ENCODE data around the gene PTPRS.

PTPRS gene

DNA sequence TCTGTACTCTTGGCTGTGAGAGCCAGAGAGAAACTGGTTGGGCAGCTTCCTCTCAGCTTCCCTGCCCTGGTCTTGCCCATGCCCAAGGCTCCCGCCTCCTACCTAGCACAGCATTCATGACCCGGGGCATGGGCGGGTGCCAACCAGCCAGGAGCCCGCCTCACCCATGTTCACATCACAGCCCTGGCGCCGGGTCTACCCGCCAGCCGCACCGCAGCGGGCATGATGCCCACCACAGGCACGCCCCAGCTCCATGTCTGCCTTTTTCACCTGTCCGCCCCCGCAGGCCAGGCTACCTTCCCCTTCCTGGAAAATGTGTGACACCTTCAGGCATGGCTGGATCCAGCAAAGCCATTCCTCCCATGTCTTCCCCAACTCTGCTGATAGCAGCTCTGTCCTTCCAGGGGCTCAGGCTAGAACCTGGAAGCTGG, 42.1 kb downstream of the PTPRS start:
- Histone ChIP-seq H3K4me1 (ENCODE audit: insufficient read depth, insufficient read length) (peaks cover 18% of the 10 kb centered on the region), H3K27me3 (ENCODE audit: insufficient read depth, insufficient read length) (no peaks in the 10 kb centered on the region), H3K36me3 (ENCODE audit: insufficient read depth, insufficient read length, low read length) (peaks cover 8% of the 10 kb centered on the region), H3K9me3 (ENCODE audit: insufficient read depth, low read length) (no peaks in the 10 kb centered on the region), H3K4me3 (ENCODE audit: insufficient read length, low read depth) (no peak overlapping the region), H3K9ac (ENCODE audit: insufficient read length, low read depth) (no peak overlapping the region)
- DNase-seq (ENCODE audit: low read depth, low spot score), result no peak
- TF ChIP-seq SUZ12 (IDR thresholded peaks at IDR 0.05; ENCODE audit: extremely low read depth, insufficient read depth, insufficient read length) (no peak), ZNF274 (IDR thresholded peaks at IDR 0.05; ENCODE audit: low read depth, low read length) (no peak), YY1 (IDR thresholded peaks at IDR 0.05; ENCODE audit: insufficient read depth, insufficient read length) (no peak)

DNA sequence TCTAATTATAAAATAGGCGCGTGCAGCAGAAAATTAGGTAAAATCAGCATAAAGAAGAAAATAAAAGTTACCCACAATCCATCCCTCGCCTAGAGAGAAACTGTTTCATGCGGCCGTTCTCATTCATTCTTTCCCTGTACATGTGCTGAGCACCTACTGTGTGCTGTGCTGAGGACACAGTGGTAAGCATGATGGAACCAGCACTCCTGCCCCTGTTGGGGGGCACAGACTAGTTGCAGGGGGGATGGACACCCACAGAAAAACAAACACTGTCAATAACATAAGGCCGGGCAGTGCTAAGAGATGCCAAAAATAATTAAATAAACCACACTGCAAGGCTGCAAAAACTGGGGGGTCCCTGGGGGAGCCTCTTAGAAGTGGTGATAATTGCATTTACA, 43.3 kb downstream of the PTPRS start:
- H3K9ac ChIP-seq (ENCODE audit: insufficient read length, low read depth), result no peak overlapping the region
- H3K27me3 ChIP-seq (ENCODE audit: insufficient read depth, insufficient read length), result no peaks in the 10 kb centered on the region
- TF ChIP-seq SUZ12 (IDR thresholded peaks at IDR 0.05; ENCODE audit: extremely low read depth, insufficient read depth, insufficient read length) (no peak), ZNF274 (IDR thresholded peaks at IDR 0.05; ENCODE audit: low read depth, low read length) (no peak), YY1 (IDR thresholded peaks at IDR 0.05; ENCODE audit: insufficient read depth, insufficient read length) (no peak)

DNA sequence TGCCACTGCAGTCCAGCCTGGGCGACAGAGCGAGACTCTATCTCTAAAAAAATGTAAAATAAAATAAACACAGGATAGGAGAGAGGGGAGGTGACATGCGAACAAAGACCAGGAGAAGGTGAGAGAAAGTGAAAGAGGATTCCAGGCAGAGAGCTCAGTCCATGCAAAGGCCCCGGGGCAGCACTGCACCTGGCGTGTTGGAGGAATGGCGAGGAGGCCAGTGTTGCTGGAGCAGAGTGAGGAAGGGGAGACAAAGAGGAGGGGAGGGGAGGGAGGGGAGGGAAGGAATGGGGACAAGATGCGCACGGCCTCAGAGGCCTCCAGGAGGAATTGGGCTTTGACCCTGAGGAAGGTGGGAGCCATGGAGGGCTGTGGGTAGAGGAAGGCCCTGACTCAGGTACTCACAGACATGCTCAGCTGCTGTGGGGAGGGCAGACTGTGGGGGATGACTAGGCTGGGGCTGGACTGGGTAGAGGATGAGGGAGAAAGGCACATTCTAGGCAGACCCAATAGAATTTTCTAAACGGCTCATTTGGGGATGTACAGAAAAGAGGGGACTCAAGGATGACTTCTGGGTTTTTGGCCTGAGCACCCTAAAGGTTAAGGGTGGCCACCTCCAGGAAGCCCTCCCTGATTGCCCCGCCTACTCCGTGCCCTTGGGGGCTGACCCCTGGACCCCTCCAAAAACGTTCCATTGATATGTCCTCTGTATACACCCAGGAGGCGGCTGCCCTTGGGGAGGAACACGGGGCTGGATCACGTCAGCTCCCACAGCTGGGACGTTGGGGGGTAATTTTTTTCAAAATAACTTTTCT, 43.9 kb downstream of the PTPRS start:
- H3K9me3 ChIP-seq (ENCODE audit: insufficient read depth, low read length), result no peaks in the 10 kb centered on the region
- no peaks in the 10 kb centered on the region for H3K27me3 ChIP-seq (ENCODE audit: insufficient read depth, insufficient read length)
- no peak overlapping the region for H3K9ac ChIP-seq (ENCODE audit: insufficient read length, low read depth)
- no peak for DNase-seq (ENCODE audit: low read depth, low spot score)
- peaks cover 5% of the 10 kb centered on the region for H3K36me3 ChIP-seq (ENCODE audit: insufficient read depth, insufficient read length, low read length)
- no peak for TF ChIP-seq ZNF274 (IDR thresholded peaks at IDR 0.05; ENCODE audit: low read depth, low read length)
- TF ChIP-seq SUZ12 (IDR thresholded peaks at IDR 0.05; ENCODE audit: extremely low read depth, insufficient read depth, insufficient read length), result no peak
- no peak for TF ChIP-seq YY1 (IDR thresholded peaks at IDR 0.05; ENCODE audit: insufficient read depth, insufficient read length)
- peaks cover 28% of the 10 kb centered on the region for H3K4me1 ChIP-seq (ENCODE audit: insufficient read depth, insufficient read length)
- H3K4me3 ChIP-seq (ENCODE audit: insufficient read length, low read depth), result no peak overlapping the region

More for the DNA sequence above, 43.3 kb downstream of the PTPRS start:
- H3K36me3 ChIP-seq (ENCODE audit: insufficient read depth, insufficient read length, low read length), result peaks cover 5% of the 10 kb centered on the region
- peaks cover 22% of the 10 kb centered on the region for H3K4me1 ChIP-seq (ENCODE audit: insufficient read depth, insufficient read length)
- DNase-seq (ENCODE audit: low read depth, low spot score), result no peak
- H3K4me3 ChIP-seq (ENCODE audit: insufficient read length, low read depth), result no peak overlapping the region
- H3K9me3 ChIP-seq (ENCODE audit: insufficient read depth, low read length), result no peaks in the 10 kb centered on the region

DNA sequence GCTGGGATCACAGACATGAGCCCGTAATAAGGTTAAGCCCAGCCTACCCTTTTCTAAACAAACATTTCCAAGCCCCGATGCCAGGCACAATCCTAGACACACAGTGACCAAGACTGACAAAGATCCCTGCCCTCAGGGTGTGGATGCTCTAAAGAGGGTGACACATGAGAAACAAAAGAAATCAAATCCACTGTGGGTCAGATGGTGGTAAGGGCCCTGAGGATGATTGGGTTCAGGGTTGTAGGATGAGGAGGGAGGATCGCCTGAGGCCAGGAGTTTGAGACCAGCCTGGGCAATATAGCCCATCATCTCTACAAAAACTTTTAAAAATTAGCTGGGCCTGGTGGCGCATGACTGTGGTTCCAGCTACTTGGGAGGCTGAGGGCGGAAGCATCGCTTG, 44.6 kb downstream of the PTPRS start:
- H3K4me1 ChIP-seq (ENCODE audit: insufficient read depth, insufficient read length), result peaks cover 30% of the 10 kb centered on the region
- no peaks in the 10 kb centered on the region for H3K27me3 ChIP-seq (ENCODE audit: insufficient read depth, insufficient read length)
- H3K4me3 ChIP-seq (ENCODE audit: insufficient read length, low read depth), result no peak overlapping the region
- TF ChIP-seq SUZ12 (IDR thresholded peaks at IDR 0.05; ENCODE audit: extremely low read depth, insufficient read depth, insufficient read length) (no peak), YY1 (IDR thresholded peaks at IDR 0.05; ENCODE audit: insufficient read depth, insufficient read length) (no peak), ZNF274 (IDR thresholded peaks at IDR 0.05; ENCODE audit: low read depth, low read length) (no peak)
- H3K36me3 ChIP-seq (ENCODE audit: insufficient read depth, insufficient read length, low read length), result peaks cover 5% of the 10 kb centered on the region
- DNase-seq (ENCODE audit: low read depth, low spot score), result no peak
- no peaks in the 10 kb centered on the region for H3K9me3 ChIP-seq (ENCODE audit: insufficient read depth, low read length)
- no peak overlapping the region for H3K9ac ChIP-seq (ENCODE audit: insufficient read length, low read depth)

DNA sequence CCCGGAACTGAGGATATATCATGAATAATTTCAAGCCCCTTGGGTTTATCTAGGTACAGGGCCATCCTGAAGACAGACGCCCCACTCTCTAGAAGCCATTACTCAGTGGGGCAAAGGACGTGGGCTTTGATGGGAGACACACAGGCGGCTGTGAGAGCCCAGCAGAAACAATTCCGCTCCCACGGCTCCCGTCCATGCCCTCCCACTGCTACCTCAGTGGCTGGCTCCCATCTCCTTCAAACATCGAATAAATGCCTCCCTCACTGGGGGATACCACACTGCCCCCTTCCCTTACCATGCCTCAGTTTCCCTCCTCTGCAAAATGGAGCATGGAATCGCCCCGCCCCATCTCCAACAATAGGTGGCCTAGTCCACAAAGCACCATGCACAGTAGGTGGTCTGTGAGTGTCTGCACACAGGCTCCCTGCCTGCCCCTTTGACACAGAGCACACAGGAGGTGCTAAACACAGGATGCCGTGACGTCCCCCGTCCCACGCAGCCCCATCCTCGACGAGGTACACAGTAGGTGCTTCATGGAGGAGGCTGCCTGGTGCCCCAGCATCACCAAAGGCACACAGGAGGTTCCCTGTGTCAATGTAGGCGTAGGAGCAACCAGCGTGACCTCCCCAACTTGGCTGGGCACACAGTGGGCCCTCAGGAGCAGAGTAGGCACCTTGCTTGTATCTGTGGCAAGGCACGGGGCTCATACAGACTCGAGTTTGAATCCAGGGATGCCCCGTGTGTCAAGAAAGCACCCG, 46.0 kb downstream of the PTPRS start:
- Histone ChIP-seq H3K27me3 (ENCODE audit: insufficient read depth, insufficient read length) (no peaks in the 10 kb centered on the region), H3K36me3 (ENCODE audit: insufficient read depth, insufficient read length, low read length) (peaks cover 5% of the 10 kb centered on the region), H3K4me1 (ENCODE audit: insufficient read depth, insufficient read length) (peaks cover 41% of the 10 kb centered on the region), H3K4me3 (ENCODE audit: insufficient read length, low read depth) (peak overlapping the region; percentile 64), H3K9me3 (ENCODE audit: insufficient read depth, low read length) (no peaks in the 10 kb centered on the region), H3K9ac (ENCODE audit: insufficient read length, low read depth) (no peak overlapping the region)
- DNase-seq (ENCODE audit: low read depth, low spot score), result no peak
- no peak for TF ChIP-seq ZNF274 (IDR thresholded peaks at IDR 0.05; ENCODE audit: low read depth, low read length)
- TF ChIP-seq SUZ12 (IDR thresholded peaks at IDR 0.05; ENCODE audit: extremely low read depth, insufficient read depth, insufficient read length), result no peak
- no peak for TF ChIP-seq YY1 (IDR thresholded peaks at IDR 0.05; ENCODE audit: insufficient read depth, insufficient read length)

DNA sequence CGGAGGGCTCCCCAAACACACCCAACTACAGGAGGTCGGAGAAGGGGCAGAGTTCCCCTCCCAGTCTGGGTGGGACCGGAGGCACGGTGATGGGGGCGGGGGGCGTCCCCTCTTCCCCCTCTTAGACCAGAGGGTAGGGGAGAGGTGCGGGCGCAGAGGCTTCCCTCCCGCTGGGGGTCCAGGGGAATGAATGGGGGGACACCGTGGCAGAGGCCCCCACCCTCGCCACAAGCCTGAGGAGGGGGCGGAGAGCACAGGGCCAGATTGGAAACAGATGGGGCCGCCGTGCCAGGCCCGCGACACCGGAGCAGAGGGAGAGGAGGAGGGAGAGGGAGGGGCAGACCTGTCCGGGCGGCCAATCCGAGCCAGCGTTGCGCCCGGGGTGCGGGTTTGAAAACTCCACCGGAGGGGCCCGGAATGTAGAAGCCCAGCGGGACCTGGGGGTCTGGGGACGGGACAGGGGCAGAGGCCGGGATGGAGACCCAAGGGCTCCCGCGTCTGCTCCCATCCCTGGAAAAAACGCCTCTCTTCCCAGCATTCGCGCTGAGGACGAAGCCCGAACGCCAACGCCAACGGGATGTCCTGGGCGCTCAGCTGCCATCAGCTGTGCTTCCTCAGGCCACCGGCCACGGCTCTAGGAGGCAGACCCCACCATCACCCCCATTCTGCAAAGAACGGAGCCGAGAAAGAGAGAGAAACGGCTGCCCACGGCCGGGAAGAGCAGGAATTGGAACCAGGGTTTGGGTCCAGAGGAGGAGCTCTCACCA, 46.8 kb downstream of the PTPRS start:
- no peaks in the 10 kb centered on the region for H3K9me3 ChIP-seq (ENCODE audit: insufficient read depth, low read length)
- H3K36me3 ChIP-seq (ENCODE audit: insufficient read depth, insufficient read length, low read length), result peaks cover 5% of the 10 kb centered on the region
- no peaks in the 10 kb centered on the region for H3K27me3 ChIP-seq (ENCODE audit: insufficient read depth, insufficient read length)
- TF ChIP-seq ZNF274 (IDR thresholded peaks at IDR 0.05; ENCODE audit: low read depth, low read length) (no peak), SUZ12 (IDR thresholded peaks at IDR 0.05; ENCODE audit: extremely low read depth, insufficient read depth, insufficient read length) (no peak), YY1 (IDR thresholded peaks at IDR 0.05; ENCODE audit: insufficient read depth, insufficient read length) (no peak)
- H3K9ac ChIP-seq (ENCODE audit: insufficient read length, low read depth), result peak overlapping the region; percentile 81
- H3K4me1 ChIP-seq (ENCODE audit: insufficient read depth, insufficient read length), result peaks cover 42% of the 10 kb centered on the region
- peak overlapping the region; percentile 64 for H3K4me3 ChIP-seq (ENCODE audit: insufficient read length, low read depth)
- DNase-seq (ENCODE audit: low read depth, low spot score), result peak; percentile 23
